Activated T-helper 17 cell treated with anti-CD3 and anti-CD28 coated beads, Interleukin-2, amount 50 U/mL, for 72 hours (primary cell): ENCODE data around the gene SERGEF. TPM values are rescaled to one million over a fixed set of nuclear protein-coding genes. Genes with fewer than 3 reads are reported as not detected.

Source experiments
- ATAC-seq: fragments of 150-1000 bp; cut with Tn5 transposase; replicated peaks from 2 replicates; pipeline ENCODE4 v1.10.0; 2021; ENCODE audit warnings: mild to moderate bottlenecking, moderate library complexity
- H3K27ac Mint-ChIP-seq: one replicate; pipeline ENCODE4 v1.8.0; 2022; ENCODE audit warnings: mixed read lengths
- H3K27me3 Mint-ChIP-seq: one replicate; pipeline ENCODE4 v1.8.0; 2022; ENCODE audit warnings: mixed read lengths
- H3K36me3 Mint-ChIP-seq: one replicate; pipeline ENCODE4 v1.8.0; 2022; ENCODE audit warnings: low read depth, mild to moderate bottlenecking, mixed read lengths
- H3K4me1 Mint-ChIP-seq: one replicate; pipeline ENCODE4 v1.8.0; 2022; ENCODE audit warnings: mixed read lengths
- H3K4me3 Mint-ChIP-seq: one replicate; pipeline ENCODE4 v1.8.0; 2022; ENCODE audit warnings: mild to moderate bottlenecking, mixed read lengths
- H3K9me3 Mint-ChIP-seq: one replicate; pipeline ENCODE4 v1.8.0; 2022; ENCODE audit warnings: mixed read lengths
- total RNA-seq, 2 donors: library from RNA; stranded (reverse); gene quantifications; one replicate each; pipeline ENCODE4 v1.2.3, GENCODE V29; 2022

SERGEF gene
- total RNA-seq, 2 donors from 2014 or later = 47.9 to 76.0 TPM

GRCh38 chr11:17774232-17775034, 238.4 kb downstream of the SERGEF start:
- H3K36me3 Mint-ChIP-seq = no peaks in the 10 kb centered on the region
- no peaks in the 10 kb centered on the region for H3K27me3 Mint-ChIP-seq
- H3K4me1 Mint-ChIP-seq = no peaks in the 10 kb centered on the region
- no peak for ATAC-seq
- no peak overlapping the region for H3K27ac Mint-ChIP-seq
- H3K9me3 Mint-ChIP-seq = no peaks in the 10 kb centered on the region
- no peak overlapping the region for H3K4me3 Mint-ChIP-seq

- no peaks in the 10 kb centered on the region for H3K27me3 Mint-ChIP-seq
- H3K36me3 Mint-ChIP-seq = no peaks in the 10 kb centered on the region
These were observed 239.2 kb downstream of the SERGEF start for GRCh38 chr11:17773674-17774073.

GRCh38 chr11:17772704-17773600, 239.9 kb downstream of the SERGEF start:
- no peaks in the 10 kb centered on the region for H3K36me3 Mint-ChIP-seq
- ATAC-seq = no peak
- no peak overlapping the region for H3K4me3 Mint-ChIP-seq
- no peak overlapping the region for H3K27ac Mint-ChIP-seq
- no peaks in the 10 kb centered on the region for H3K27me3 Mint-ChIP-seq
- H3K9me3 Mint-ChIP-seq = no peaks in the 10 kb centered on the region
- no peaks in the 10 kb centered on the region for H3K4me1 Mint-ChIP-seq

More at GRCh38 chr11:17773674-17774073, 239.2 kb downstream of the SERGEF start:
- H3K27ac Mint-ChIP-seq = no peak overlapping the region
- ATAC-seq = no peak
- no peak overlapping the region for H3K4me3 Mint-ChIP-seq
- no peaks in the 10 kb centered on the region for H3K4me1 Mint-ChIP-seq
- no peaks in the 10 kb centered on the region for H3K9me3 Mint-ChIP-seq

GRCh38 chr11:17771841-17772401, 240.9 kb downstream of the SERGEF start:
- H3K4me3 Mint-ChIP-seq = no peak overlapping the region
- H3K9me3 Mint-ChIP-seq = no peaks in the 10 kb centered on the region
- no peak overlapping the region for H3K27ac Mint-ChIP-seq
- H3K4me1 Mint-ChIP-seq = no peaks in the 10 kb centered on the region
- no peaks in the 10 kb centered on the region for H3K27me3 Mint-ChIP-seq
- no peaks in the 10 kb centered on the region for H3K36me3 Mint-ChIP-seq
- ATAC-seq = no peak

GRCh38 chr11:17771415-17771814, 241.4 kb downstream of the SERGEF start:
- H3K9me3 Mint-ChIP-seq = no peaks in the 10 kb centered on the region
- no peak overlapping the region for H3K27ac Mint-ChIP-seq
- H3K27me3 Mint-ChIP-seq = no peaks in the 10 kb centered on the region
- H3K4me3 Mint-ChIP-seq = no peak overlapping the region
- ATAC-seq = no peak
- H3K4me1 Mint-ChIP-seq = no peaks in the 10 kb centered on the region
- H3K36me3 Mint-ChIP-seq = no peaks in the 10 kb centered on the region

GRCh38 chr11:17770917-17771316, 241.9 kb downstream of the SERGEF start:
- no peak overlapping the region for H3K27ac Mint-ChIP-seq
- H3K4me3 Mint-ChIP-seq = no peak overlapping the region
- no peaks in the 10 kb centered on the region for H3K9me3 Mint-ChIP-seq
- H3K27me3 Mint-ChIP-seq = no peaks in the 10 kb centered on the region
- H3K4me1 Mint-ChIP-seq = no peaks in the 10 kb centered on the region
- no peaks in the 10 kb centered on the region for H3K36me3 Mint-ChIP-seq
- ATAC-seq = no peak

- Mint-ChIP-seq H3K36me3 (no peaks in the 10 kb centered on the region), H3K4me1 (no peaks in the 10 kb centered on the region), H3K9me3 (no peaks in the 10 kb centered on the region)
These were observed 242.7 kb downstream of the SERGEF start for GRCh38 chr11:17770048-17770652.

GRCh38 chr11:17769218-17769617, 243.6 kb downstream of the SERGEF start:
- no peak for ATAC-seq
- H3K27me3 Mint-ChIP-seq = no peaks in the 10 kb centered on the region
- H3K9me3 Mint-ChIP-seq = no peaks in the 10 kb centered on the region
- no peaks in the 10 kb centered on the region for H3K36me3 Mint-ChIP-seq
- H3K27ac Mint-ChIP-seq = no peak overlapping the region
- no peaks in the 10 kb centered on the region for H3K4me1 Mint-ChIP-seq
- H3K4me3 Mint-ChIP-seq = no peak overlapping the region

More at GRCh38 chr11:17770048-17770652, 242.7 kb downstream of the SERGEF start:
- Mint-ChIP-seq H3K4me3 (no peak overlapping the region), H3K27ac (no peak overlapping the region), H3K27me3 (no peaks in the 10 kb centered on the region)
- no peak for ATAC-seq

- no peak for ATAC-seq
- no peaks in the 10 kb centered on the region for H3K4me1 Mint-ChIP-seq
- H3K36me3 Mint-ChIP-seq = no peaks in the 10 kb centered on the region
- H3K9me3 Mint-ChIP-seq = no peaks in the 10 kb centered on the region
- H3K4me3 Mint-ChIP-seq = no peak overlapping the region
- H3K27me3 Mint-ChIP-seq = no peaks in the 10 kb centered on the region
- H3K27ac Mint-ChIP-seq = no peak overlapping the region
These were observed 244.3 kb downstream of the SERGEF start for GRCh38 chr11:17768547-17768946.

GRCh38 chr11:17767914-17768313, 244.9 kb downstream of the SERGEF start:
- no peaks in the 10 kb centered on the region for H3K9me3 Mint-ChIP-seq
- no peaks in the 10 kb centered on the region for H3K27me3 Mint-ChIP-seq
- H3K27ac Mint-ChIP-seq = no peak overlapping the region
- ATAC-seq = no peak
- no peaks in the 10 kb centered on the region for H3K4me1 Mint-ChIP-seq
- H3K4me3 Mint-ChIP-seq = no peak overlapping the region
- no peaks in the 10 kb centered on the region for H3K36me3 Mint-ChIP-seq

GRCh38 chr11:17767301-17767885, 245.5 kb downstream of the SERGEF start:
- Mint-ChIP-seq H3K36me3 (no peaks in the 10 kb centered on the region), H3K9me3 (no peaks in the 10 kb centered on the region), H3K27me3 (no peaks in the 10 kb centered on the region), H3K4me3 (no peak overlapping the region), H3K27ac (no peak overlapping the region), H3K4me1 (no peaks in the 10 kb centered on the region)
- no peak for ATAC-seq

- Mint-ChIP-seq H3K27me3 (no peaks in the 10 kb centered on the region), H3K36me3 (no peaks in the 10 kb centered on the region), H3K27ac (no peak overlapping the region), H3K9me3 (no peaks in the 10 kb centered on the region), H3K4me3 (no peak overlapping the region), H3K4me1 (no peaks in the 10 kb centered on the region)
- ATAC-seq = no peak
These were observed 246.3 kb downstream of the SERGEF start for GRCh38 chr11:17766590-17766989.

GRCh38 chr11:17766073-17766359, 246.8 kb downstream of the SERGEF start:
- no peaks in the 10 kb centered on the region for H3K4me1 Mint-ChIP-seq
- no peak for ATAC-seq
- H3K36me3 Mint-ChIP-seq = no peaks in the 10 kb centered on the region

GRCh38 chr11:17765356-17766072, 247.3 kb downstream of the SERGEF start:
- Mint-ChIP-seq H3K4me3 (no peak overlapping the region), H3K27me3 (no peaks in the 10 kb centered on the region), H3K27ac (no peak overlapping the region), H3K4me1 (no peaks in the 10 kb centered on the region), H3K9me3 (no peaks in the 10 kb centered on the region), H3K36me3 (no peaks in the 10 kb centered on the region)
- ATAC-seq = no peak

More at GRCh38 chr11:17766073-17766359, 246.8 kb downstream of the SERGEF start:
- Mint-ChIP-seq H3K4me3 (no peak overlapping the region), H3K9me3 (no peaks in the 10 kb centered on the region), H3K27me3 (no peaks in the 10 kb centered on the region), H3K27ac (no peak overlapping the region)
